NCI-H510A (cell line): ENCODE data around the gene PAPOLB.
"Not testable (repeated sequence)": the region's sequence is repeated elsewhere in the genome, so short reads cannot be mapped to it uniquely, and the experiment has no call there.

ENCODE experiments used
- DNase-seq: peaks from one replicate; lab custom pipeline; 2025; lab: John Stamatoyannopoulos, UW

PAPOLB gene

DNA sequence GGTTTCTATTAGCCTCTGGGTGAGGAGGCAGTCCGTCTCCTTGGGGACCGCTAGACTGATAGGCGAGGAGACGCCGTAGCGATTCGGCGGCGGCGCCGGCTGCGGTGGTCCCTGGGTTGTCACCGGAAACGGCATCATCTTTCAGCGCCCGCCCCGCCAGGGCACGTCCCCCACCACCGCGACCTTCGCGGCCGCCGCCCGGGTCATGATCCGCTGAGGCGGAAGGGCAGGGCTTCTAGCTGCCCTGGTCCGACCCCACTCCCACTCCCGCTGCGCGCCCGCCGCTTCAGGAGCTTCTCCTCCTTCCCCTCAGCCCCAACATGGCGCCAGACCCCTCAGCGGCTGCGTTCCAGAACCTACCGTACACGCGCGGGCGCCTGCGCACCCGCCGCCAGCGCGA is at the start of gene PAPOLB:
Gene PAPOLB, minus strand, starts transcription at position 358 of the 400 bp plus-strand sequence. Its CDS starts 220 bp downstream, at position 138.
- DNase-seq: no peak

DNA sequence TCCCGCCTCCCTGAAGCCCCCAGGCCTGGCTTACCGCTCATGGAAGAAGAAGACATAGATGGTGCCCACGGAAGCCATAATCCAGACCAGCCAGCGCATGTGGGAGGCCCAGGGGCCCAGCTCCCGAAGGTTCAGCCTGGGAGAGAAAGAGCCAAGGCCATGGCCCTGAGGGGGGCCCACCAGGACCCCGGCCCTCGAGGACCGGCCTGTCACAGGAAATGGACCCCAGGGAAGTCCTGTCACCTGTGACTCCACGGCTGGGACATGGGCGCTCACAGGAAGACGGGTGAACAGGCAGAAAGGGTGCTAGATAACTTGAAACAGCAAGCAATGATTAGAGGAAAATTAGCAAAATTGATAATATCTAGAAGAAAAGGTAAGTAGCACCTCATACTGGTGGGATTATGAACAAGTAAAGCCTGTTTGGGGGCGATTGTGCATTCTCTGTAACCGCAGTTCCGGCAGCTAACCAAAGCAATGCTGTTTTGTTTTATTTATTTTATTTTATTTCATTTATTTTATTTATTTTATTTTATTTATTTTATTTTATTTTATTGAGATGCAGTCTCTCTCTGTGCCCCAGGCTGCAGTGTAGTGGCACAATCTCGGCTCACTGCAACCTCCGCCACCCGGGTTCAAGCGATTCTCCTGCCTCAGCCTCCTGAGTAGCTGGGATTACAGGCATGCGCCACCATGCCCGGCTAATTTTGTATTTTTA is 49.4 kb upstream of the PAPOLB start:
- no peak for DNase-seq

DNA sequence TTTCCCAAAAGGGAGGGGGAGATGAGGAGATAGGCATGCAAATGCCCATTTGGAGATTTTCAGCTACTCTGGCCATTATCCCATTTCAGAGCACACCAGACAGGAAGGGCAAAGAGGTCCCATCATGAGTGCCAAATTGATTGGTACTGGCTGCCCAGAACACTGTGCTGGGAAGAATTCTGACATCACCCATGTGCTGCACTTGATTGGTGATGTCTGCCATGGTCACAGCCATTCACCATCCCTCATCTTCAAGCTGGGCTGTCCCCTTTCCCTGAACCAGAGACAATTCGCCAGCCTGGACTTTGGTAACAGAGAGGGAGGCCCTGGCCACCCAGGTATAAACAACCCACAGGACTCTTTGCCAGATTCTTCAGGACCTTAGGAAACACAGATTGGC is 44.9 kb upstream of the PAPOLB start:
- DNase-seq: no peak

DNA sequence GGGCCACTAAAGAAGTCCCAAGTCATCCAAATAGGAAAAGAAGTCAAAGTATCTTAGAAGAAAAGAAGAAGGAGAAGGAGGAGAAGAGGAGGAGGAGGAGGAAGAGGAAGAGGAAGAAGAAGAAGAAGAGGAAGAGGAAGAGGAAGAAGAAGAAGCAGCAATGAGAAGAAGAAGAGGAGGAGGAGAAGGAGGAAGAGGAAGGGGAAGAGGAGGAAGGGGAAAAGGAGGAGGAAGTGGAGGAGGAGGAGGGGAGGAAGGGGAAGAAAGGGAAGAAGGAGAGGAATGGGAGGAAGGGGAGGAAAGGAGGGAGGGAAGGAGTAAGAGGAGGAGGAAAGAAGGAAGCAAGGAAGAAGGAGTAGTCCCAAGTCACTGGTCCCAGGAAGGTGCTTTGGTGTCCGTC is 43.3 kb upstream of the PAPOLB start:
- DNase-seq: no peak

DNA sequence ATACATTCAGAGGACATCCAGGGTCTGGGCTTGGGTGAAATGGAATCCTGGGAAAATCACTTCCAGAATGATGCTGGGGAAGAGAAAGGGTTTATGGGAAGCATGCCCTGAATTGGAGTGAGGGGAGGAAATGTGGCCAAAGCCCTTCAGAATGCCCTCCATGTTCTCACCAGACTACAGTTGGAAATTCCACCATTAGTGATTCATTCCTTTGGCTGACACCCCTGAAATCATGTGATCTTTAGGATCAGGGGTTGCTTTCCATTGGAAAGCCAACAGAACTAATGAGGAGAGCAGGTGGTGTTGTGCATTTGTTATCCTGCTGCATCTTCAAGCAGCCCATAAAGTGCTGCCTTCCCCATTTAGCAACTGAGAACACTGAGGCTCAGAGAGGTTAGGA is 42.5 kb upstream of the PAPOLB start:
- DNase-seq: no peak

DNA sequence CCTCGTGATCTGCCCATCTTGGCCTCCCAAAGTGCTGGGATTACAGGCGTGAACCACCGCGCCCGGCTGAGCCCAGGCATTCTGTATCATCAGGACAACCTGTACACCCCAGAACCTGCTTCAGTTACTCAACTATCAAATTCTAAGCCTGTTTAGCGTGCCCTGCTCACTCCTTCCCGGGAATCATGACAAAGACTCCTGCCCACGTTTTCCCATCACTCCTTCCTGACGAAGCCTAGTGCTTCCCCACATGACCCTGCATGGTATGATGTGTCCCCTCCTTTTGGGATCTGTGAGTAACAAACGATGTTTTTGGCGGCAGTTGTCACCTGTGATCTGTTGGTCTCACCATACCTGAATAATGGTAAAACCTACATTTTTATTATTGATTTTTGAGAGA is 33.9 kb upstream of the PAPOLB start:
- no peak for DNase-seq

DNA sequence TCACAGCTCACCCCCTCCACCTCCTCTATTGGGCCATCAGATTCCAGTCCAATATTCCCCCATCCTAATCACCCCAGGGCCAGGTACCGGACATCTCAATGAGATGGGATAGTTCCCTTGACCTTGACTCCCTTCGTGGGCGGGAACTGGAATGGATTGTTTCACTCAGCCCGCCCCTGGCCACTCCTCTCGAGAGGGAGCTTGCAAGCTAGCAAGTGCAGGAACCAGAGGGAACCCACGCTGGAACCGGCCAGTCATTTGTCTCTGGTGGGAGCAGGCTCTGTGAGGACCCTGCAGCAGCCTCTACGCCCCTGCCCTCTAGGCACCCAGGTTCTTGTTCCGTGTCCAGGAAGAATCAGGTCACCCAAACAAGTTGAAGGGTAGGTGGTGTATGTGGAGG is 32.7 kb upstream of the PAPOLB start:
- no peak for DNase-seq

DNA sequence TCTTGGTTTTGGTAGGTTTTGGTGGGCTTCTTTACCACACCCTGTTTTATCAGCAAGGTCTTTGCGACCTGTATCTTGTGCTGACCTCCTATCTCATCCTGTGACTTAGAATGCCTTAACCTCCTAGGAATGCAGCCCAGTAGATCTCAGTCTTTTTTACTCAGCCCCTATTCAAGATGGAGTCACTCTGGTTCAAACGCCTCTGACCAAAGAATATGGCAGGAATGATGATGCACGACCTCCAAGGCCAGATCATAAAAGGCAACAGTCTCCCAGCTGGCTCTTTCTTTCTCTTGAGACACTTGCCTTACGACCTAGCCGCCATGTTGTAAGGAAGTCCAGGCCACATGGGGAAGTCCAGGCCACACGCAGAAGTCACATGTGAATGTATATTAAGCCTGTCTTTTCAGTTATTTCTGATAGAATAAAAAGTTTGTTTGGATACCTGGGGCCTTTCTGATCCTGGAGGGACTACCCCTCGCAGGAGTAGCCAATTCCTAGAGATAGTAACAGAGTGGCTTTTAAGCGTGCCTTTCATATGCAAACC is 32.2 kb upstream of the PAPOLB start:
- no peak for DNase-seq

DNA sequence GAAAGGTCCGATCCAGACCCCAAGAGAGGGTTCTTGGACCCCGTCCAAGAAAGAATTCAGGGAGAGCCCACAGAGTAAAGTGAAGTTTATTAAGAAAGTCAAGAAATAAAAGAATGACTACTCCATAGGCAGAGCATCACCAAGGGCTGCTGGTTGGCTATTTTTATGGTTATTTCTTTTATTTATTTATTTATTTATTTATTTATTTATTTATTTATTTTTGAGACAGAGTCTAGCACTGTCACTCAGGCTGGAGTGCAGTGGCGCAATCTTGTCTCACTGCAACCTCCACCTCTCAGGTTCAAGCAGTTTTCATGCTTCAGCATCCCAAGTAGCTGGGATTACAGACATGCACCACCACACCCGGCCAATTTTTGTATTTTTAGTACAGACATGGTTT is 31.4 kb upstream of the PAPOLB start:
- DNase-seq: not testable (repeated sequence)

DNA sequence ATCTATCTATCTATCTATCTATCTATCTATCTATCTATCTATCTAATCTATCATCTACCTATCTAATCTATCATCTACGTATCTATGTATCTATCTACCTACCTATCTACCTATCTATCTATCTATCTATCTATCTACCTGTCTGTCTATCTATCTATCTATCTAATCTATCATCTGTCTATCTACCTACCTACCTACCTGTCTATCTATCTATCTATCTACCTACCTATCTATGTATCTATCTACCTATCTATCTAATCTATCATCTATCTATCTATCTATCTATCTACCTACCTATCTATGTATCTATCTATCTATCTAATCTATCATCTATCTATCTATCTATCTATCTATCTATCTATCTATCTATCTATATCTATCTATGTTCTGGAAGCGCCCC is 29.7 kb upstream of the PAPOLB start:
- not testable (repeated sequence) for DNase-seq

DNA sequence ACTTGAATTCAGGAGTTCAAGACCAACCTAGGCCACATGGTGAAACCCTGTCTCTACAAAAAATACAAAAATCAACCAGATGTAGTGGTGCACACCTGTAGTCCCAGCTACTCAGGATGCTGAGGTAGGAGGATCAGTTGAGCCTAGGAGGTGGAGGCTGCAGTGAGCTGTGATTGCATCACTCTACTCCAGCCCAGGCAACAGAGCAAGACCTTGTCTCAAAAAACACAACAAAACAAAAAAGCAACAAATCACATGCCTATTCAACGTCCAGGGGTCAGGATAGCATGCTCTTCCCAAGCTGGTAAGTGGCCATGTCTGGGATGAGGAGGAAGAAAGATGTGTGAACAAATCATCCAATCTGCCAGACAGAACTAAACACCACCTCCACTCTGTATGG is 27.9 kb upstream of the PAPOLB start:
- no peak for DNase-seq

DNA sequence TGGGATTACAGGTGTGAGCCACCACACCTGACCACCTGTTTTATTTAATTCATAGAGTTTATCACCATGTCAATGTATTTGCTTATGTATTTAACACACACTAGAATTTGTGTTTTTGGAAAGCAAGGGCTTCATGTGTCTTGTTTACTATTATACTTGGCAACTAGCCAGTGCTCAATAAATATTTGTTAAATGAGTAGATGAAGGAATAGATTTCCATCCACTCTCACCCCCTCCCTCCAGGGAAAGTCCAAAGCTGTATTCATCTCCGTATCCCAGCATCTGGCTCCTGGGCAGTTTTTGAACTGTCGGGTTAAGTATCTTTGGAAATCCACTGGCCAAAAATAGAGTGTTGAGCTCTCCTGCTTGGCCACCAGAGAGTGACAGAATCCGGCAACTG is 26.3 kb upstream of the PAPOLB start:
- no peak for DNase-seq

DNA sequence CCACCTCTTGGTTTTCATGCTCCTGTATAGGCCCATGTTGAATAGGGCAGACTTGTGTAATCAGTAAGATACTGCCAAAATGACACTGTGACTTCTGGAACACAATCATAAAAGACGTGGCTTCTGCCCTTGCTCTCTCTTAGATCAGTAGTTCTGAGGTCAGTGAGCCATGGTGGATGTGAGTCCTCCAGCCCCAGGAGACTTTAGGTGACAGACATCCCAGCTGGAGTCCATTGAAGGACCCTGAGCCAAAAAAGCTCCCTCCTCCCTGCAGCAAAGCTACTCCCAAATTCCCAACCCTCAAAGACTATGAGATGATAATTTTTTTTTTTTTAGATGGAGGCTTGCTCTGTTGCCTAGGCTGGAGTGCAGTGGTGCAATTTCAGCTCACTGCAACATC is 24.8 kb upstream of the PAPOLB start:
- no peak for DNase-seq

DNA sequence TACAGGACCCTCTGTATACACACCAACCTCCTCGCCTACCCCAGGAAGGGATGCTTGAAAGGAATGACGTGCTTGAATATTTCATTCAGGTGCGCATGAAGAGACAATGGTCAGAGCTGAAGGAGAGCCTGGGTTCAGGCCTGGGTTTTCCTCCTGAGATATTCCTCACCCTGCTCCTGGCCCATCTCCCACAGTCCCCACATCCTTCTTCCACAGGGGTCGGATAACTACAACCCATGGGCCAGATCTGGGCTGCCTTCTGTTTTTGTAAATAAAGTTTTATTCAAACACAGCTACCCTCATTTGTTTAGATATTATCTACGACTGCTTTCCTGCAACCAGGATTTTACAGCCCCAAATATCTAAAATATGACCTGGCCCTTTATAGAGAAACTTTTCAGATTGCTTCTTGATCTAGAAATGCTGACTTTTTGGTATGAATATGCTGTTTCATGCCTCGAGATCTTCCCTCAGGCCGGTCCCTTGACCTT is 23.5 kb upstream of the PAPOLB start:
- DNase-seq: no peak

DNA sequence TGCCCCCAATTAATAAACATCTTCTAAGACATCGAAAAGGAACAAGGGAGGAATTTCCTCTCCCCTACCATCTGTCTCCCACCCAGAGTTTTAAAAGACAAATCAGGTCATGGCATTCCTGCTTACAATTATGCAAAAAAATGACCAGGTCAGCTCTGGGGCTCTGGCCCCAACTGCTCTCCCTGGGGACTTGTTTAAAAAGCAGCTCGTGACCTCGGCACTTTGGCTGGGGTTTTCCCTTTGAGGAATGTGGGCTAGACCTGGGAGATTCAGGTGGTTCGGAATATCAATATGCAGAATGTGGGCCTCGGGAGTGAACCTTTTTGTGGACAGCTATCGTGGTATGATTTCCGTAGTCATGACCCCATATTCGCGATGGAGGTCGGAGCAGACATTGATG is 22.3 kb upstream of the PAPOLB start:
- no peak for DNase-seq

DNA sequence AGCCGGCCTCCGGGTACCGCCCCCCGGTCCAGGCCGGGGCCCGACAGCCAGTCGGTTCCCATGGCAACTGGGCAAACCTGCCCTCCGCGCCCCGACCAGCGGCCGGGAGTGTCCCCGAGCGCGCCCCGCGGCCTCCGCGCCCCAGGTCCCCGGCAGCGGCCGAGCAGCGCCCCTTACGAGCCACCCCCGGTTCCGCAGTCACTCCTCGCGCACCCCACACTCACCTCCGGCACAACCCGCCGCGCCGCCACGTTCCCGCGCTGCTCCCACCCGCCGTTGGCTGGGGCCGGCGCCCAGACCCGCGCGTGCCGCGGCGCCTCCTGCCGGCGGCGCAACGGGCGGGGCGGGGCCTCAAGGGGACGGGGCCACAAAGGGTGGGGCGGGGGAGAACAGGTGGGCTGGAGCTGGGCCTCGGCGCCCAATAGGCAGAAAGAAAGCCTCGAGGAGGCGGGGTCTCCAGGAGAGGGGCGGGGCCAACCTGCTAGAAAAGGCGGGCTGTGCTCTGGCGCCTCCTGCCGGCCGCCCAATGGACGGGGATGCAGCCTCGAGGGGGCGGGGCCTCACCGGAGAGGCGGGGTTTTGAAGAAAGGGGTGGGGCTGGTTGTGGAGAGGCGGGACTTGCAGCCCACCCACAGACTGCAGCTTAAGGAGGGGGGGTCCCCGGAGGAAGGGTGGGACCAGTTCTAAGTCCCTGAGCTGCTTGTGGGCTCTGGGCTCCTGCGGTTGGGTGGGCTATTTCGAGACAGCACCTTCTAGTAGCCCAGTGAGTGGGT is 21.7 kb upstream of the PAPOLB start, which contains the start of gene RADIL:
Gene RADIL, minus strand, starts transcription at position 345 of the 773 bp plus-strand sequence. CDS start 5,577 bp downstream, outside the sequence.
- DNase-seq: peak; percentile 53

DNA sequence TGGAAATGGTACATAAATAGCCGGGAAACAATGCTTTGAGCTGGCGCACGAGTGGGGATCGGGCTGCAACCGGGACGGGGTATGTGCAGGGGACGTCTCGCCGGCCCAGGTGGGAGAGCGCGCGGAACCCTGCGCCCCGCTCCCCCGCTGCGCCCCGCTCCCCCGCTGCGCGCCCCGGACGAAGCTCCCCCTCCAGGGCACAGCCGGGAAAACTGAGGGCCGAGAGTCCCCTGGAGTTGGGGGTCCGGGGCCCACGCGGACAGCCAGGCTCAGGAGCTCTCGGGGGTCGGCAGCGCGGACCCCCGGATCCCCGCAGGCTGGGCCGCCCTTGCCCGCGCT is 21.2 kb upstream of the PAPOLB start:
- DNase-seq: no peak

DNA sequence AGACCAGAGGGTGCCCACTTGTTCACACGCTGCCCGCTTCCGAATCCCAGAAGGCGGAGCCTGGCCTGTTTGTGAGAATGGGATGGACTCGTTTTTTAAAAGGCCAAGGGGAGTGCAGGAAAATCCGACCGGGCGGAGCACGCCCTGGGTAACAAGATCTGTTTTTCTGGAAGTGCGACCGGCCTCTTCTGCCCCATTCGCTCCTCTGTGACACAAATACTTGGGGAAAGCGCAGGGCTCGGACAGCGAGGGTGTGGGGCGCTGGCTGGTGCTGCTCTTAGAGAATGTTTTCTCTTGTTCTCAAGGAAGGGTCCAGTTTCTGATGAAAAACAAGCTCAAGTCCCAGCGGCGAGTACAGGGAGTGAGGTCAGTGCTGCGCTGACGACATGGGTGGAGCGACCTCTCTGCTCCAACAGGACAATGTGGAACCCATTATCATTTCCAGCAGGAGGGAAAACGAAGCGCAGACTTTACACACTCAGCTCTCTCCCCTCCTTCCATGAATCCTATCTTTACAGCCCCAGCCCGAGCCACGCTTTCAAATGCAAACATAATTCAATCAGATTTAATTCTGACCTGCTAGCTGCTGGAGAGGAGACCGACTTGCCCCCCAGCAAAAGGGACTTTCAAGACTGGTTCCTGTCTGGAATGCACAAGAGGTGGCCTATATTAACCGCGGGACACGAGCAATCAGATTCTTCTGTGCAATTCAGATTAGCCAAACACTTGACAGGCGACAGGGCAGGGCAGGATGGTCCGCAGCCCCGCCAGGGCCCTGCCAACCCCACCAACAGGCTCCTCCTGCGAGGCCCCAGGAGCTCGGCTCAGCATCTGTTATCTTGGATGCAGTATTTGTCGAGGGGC is 20.6 kb upstream of the PAPOLB start:
- no peak for DNase-seq

DNA sequence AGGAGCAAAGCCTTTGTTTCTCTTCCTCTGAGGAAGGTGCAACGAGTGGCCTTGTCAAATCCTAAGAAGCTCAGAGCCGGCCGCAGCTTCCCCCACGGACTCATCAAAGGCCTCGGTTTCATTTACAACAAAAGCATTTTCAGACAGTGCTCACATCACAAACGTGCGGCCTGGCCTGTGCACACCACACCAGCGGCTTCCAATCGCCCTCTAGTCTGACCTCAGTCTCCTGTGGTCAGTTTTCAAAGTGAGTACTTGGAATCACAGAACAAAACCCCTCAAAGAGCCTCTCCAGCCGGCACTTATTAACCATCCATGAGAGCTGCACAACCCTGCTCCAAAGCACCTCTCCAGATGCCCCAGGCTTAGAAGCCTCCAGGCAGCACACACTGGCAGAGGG is 18.4 kb upstream of the PAPOLB start:
- DNase-seq: no peak

DNA sequence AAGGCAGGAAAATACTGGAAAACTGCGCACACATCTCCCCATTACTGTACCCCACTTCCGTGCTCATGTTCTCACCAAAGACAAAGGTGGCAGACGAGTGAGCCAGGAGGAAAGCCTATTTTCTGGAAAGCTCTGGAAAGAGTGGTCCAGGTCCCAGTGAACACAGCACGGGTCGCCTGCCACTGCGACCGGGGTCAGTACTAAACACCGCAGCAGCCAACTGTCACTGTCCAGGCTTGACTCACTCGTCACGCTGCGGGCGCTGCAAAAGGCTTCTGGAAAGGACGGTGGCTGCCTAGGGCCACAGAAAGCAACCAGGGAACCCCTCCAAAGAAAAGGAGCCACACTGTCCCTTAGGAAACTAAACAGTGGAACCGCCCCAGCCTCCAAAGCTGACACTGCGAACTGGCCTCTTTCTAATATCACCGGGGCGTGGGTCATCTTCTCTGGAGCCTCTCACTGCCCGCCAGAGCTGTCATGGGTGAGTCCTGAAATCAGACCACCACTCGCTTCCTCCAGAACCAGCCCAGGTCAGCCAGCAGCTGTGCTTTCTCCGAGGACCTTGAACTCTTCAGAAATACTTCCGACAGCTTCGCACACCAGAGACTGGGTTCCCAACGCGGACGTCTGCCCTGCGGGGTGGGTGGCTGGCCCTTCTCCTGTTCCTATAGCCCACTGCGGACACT is 17.7 kb upstream of the PAPOLB start:
- no peak for DNase-seq
